Neural progenitor cell (in vitro differentiated cells): ENCODE measurements around the gene DMPK. TPM values are rescaled to one million over a fixed set of nuclear protein-coding genes. Genes with fewer than 3 reads are reported as not detected.

ENCODE experiments used
- DNase-seq: peaks from one replicate; pipeline ENCODE4 v3.0.0-alpha.2; 2016; ENCODE audit warnings: low spot score
- H2AFZ ChIP-seq: fragments of 200-600 bp; sonication (generic); replicated peaks from 2 replicates; pipeline ENCODE4 v1.6.1; 2016; ENCODE audit warnings: antibody characterized with exemption
- H3F3A ChIP-seq: fragments of 200-600 bp; sonication (generic); 2 replicates; pipeline ENCODE4 v1.6.1; 2016; ENCODE audit warnings: antibody characterized with exemption, low read depth
- H3K27ac ChIP-seq: fragments of 200-600 bp; sonication (generic); 2 replicates; pipeline ENCODE4 v1.5.1; 2016; ENCODE audit warnings: mild to moderate bottlenecking
- H3K27me3 ChIP-seq: fragments of 200-600 bp; sonication (generic); 2 replicates; pipeline ENCODE4 v1.6.1; 2016; ENCODE audit warnings: mild to moderate bottlenecking, moderate library complexity
- H3K36me3 ChIP-seq: fragments of 200-600 bp; sonication (generic); 2 replicates; pipeline ENCODE4 v1.5.1; 2016
- H3K4me1 ChIP-seq: fragments of 200-600 bp; sonication (generic); 2 replicates; pipeline ENCODE4 v1.6.1; 2016; ENCODE audit warnings: mixed run types
- H3K4me2 ChIP-seq: fragments of 200-600 bp; sonication (generic); 2 replicates; pipeline ENCODE4 v1.6.1; 2016
- H3K4me3 ChIP-seq: fragments of 200-600 bp; sonication (generic); 2 replicates; pipeline ENCODE4 v1.5.1; 2016
- H3K79me2 ChIP-seq: fragments of 200-600 bp; sonication (generic); 2 replicates; pipeline ENCODE4 v1.6.1; 2016; ENCODE audit warnings: low read depth
- H3K9ac ChIP-seq: fragments of 200-600 bp; sonication (generic); 2 replicates; pipeline ENCODE4 v1.6.1; 2016
- H3K9me3 ChIP-seq: fragments of 200-600 bp; sonication (generic); 2 replicates; pipeline ENCODE4 v1.5.1; 2016; ENCODE audit warnings: low read depth
- H4K20me1 ChIP-seq: fragments of 200-600 bp; sonication (generic); 2 replicates; pipeline ENCODE4 v1.6.1; 2016; ENCODE audit warnings: low read depth
- H3K27ac Mint-ChIP-seq: 3 replicates; pipeline ENCODE4 v1.8.0; 2021; ENCODE audit warnings: mixed read lengths
- H3K27me3 Mint-ChIP-seq: 2 replicates; pipeline ENCODE4 v1.8.0; 2022; ENCODE audit warnings: low read depth, mild to moderate bottlenecking, inconsistent platforms, moderate library complexity, mixed read lengths; ENCODE audit not compliant: insufficient read depth
- H3K36me3 Mint-ChIP-seq: 3 replicates; pipeline ENCODE4 v1.8.0; 2021; ENCODE audit warnings: mixed read lengths
- H3K4me1 Mint-ChIP-seq: 3 replicates; pipeline ENCODE4 v1.8.0; 2021; ENCODE audit warnings: mixed read lengths
- H3K4me3 Mint-ChIP-seq: 3 replicates; pipeline ENCODE4 v1.8.0; 2021; ENCODE audit warnings: mild to moderate bottlenecking, moderate library complexity, mixed read lengths
- H3K9me3 Mint-ChIP-seq: 3 replicates; pipeline ENCODE4 v1.8.0; 2020; ENCODE audit warnings: mixed read lengths
- CTCF ChIP-seq: fragments of 200-600 bp; sonication (generic); IDR thresholded peaks from 2 replicates; pipeline ENCODE4 v1.5.1; 2017; ENCODE audit warnings: antibody characterized with exemption, mild to moderate bottlenecking
- EZH2 ChIP-seq: fragments of 200-600 bp; sonication (generic); IDR thresholded peaks from 2 replicates; pipeline ENCODE4 v1.6.1; 2017; ENCODE audit warnings: antibody characterized with exemption, mild to moderate bottlenecking, moderate library complexity
- EZH2phosphoT487 ChIP-seq: fragments of 200-600 bp; sonication (generic); IDR thresholded peaks from 2 replicates; pipeline ENCODE4 v1.6.1; 2017; ENCODE audit warnings: antibody characterized with exemption
- total RNA-seq: library from RNA; depleted of rRNA; stranded (reverse); fragments of >200 nt; gene quantifications from 2 replicates; pipeline ENCODE4 v1.2.3, GENCODE V29; 2015; ENCODE audit warnings: low replicate concordance

The DMPK gene
- total RNA-seq, 1 donor from 2014 or later: 5.5 TPM

GRCh38 chr19:45820413-45821102 lies 38.3 kb upstream of the DMPK start:
- H3K79me2 ChIP-seq: no peaks in the 10 kb centered on the region
- H3K27me3 Mint-ChIP-seq: peaks cover 3% of the 10 kb centered on the region
- no peaks in the 10 kb centered on the region for H3K9me3 Mint-ChIP-seq
- peak overlapping the region; percentile 46 for H3K27ac Mint-ChIP-seq
- H3K4me3 ChIP-seq: no peak overlapping the region
- peaks cover 28% of the 10 kb centered on the region for H3F3A ChIP-seq
- H4K20me1 ChIP-seq: peaks cover 9% of the 10 kb centered on the region
- H3K4me1 ChIP-seq: peaks cover 23% of the 10 kb centered on the region
- no peak overlapping the region for H3K27ac ChIP-seq
- no peak overlapping the region for H3K9ac ChIP-seq
- H3K4me2 ChIP-seq: no peak overlapping the region
- no peak for DNase-seq
- no peak for TF ChIP-seq CTCF
- no peak for TF ChIP-seq EZH2phosphoT487
- no peak for TF ChIP-seq EZH2
- H3K4me1 Mint-ChIP-seq: peaks cover 15% of the 10 kb centered on the region
- no peaks in the 10 kb centered on the region for H3K27me3 ChIP-seq
- no peak overlapping the region for H2AFZ ChIP-seq
- H3K36me3 ChIP-seq: no peaks in the 10 kb centered on the region
- H3K36me3 Mint-ChIP-seq: peaks cover 12% of the 10 kb centered on the region
- H3K9me3 ChIP-seq: no peaks in the 10 kb centered on the region
- H3K4me3 Mint-ChIP-seq: peak overlapping the region; percentile 38

GRCh38 chr19:45819769-45820168 lies 37.5 kb upstream of the DMPK start:
- Histone ChIP-seq H3K79me2 (no peaks in the 10 kb centered on the region), H2AFZ (no peak overlapping the region), H3K9ac (no peak overlapping the region), H3K4me1 (peaks cover 23% of the 10 kb centered on the region), H3K27me3 (peaks cover 8% of the 10 kb centered on the region), H4K20me1 (peaks cover 10% of the 10 kb centered on the region), H3F3A (peaks cover 35% of the 10 kb centered on the region), H3K4me2 (no peak overlapping the region), H3K27ac (no peak overlapping the region), H3K9me3 (no peaks in the 10 kb centered on the region), H3K36me3 (no peaks in the 10 kb centered on the region), H3K4me3 (no peak overlapping the region)
- Mint-ChIP-seq H3K9me3 (no peaks in the 10 kb centered on the region), H3K4me1 (peaks cover 15% of the 10 kb centered on the region), H3K27me3 (peaks cover 2% of the 10 kb centered on the region), H3K36me3 (peaks cover 12% of the 10 kb centered on the region), H3K27ac (peak overlapping the region; percentile 63), H3K4me3 (peak overlapping the region; percentile 35)
- TF ChIP-seq CTCF (no peak), EZH2 (no peak), EZH2phosphoT487 (no peak)
- DNase-seq: no peak

GRCh38 chr19:45817725-45818301 lies 35.5 kb upstream of the DMPK start:
- Histone ChIP-seq H3K79me2 (no peaks in the 10 kb centered on the region), H3K36me3 (no peaks in the 10 kb centered on the region), H3K9me3 (no peaks in the 10 kb centered on the region), H3K4me1 (peaks cover 23% of the 10 kb centered on the region), H3K27me3 (peaks cover 12% of the 10 kb centered on the region), H3K4me3 (no peak overlapping the region), H3K9ac (no peak overlapping the region), H3K27ac (peak overlapping the region; percentile 53), H3K4me2 (peak overlapping the region; percentile 3), H2AFZ (no peak overlapping the region), H3F3A (peaks cover 48% of the 10 kb centered on the region), H4K20me1 (peaks cover 20% of the 10 kb centered on the region)
- Mint-ChIP-seq H3K9me3 (no peaks in the 10 kb centered on the region), H3K4me1 (peaks cover 11% of the 10 kb centered on the region), H3K27ac (no peak overlapping the region), H3K36me3 (peaks cover 11% of the 10 kb centered on the region), H3K4me3 (peak overlapping the region; percentile 75), H3K27me3 (peaks cover 2% of the 10 kb centered on the region)
- TF ChIP-seq CTCF (no peak), EZH2phosphoT487 (no peak), EZH2 (no peak)
- peak; percentile 32 for DNase-seq
